Keratinocyte (primary cell): ENCODE data around the gene TMEM38B. TPM values are rescaled to one million over a fixed set of nuclear protein-coding genes. Genes with fewer than 3 reads are reported as not detected.

Experiments
- DNase-seq: peaks from one replicate; pipeline ENCODE4 v3.0.0-alpha.2; 2011; ENCODE audit warnings: low read depth, missing footprints, low spot score
- FAIRE-seq: peaks from 2 replicates; lab custom pipeline; 2011; peaks lifted over from hg19 to GRCh38; lab: Jason Lieb, UNC
- H2AFZ ChIP-seq: 2 replicates; pipeline ENCODE4 v1.6.0; 2012; ENCODE audit warnings: low read length, control low read depth, inconsistent platforms; ENCODE audit not compliant: control insufficient read depth
- H3K27ac ChIP-seq: 2 replicates; pipeline ENCODE4 v1.5.1; 2011; ENCODE audit warnings: low read length; ENCODE audit not compliant: control insufficient read depth, insufficient read depth
- H3K27me3 ChIP-seq: 3 replicates; pipeline ENCODE4 v1.6.0; 2011; ENCODE audit warnings: low read length; ENCODE audit not compliant: control insufficient read depth, insufficient read depth; ENCODE audit errors: extremely low read depth
- H3K36me3 ChIP-seq, 2 experiments: 2 replicates in 1 of 2; 3 replicates in 1 of 2; pipeline ENCODE4 v1.5.1; 2011; ENCODE audit warnings: low read length in 2 of 2, mild to moderate bottlenecking in 1 of 2; ENCODE audit not compliant: control insufficient read depth in 2 of 2, insufficient read depth in 2 of 2; ENCODE audit errors: extremely low read depth in 1 of 2
- H3K4me1 ChIP-seq: 3 replicates; pipeline ENCODE4 v1.5.1; 2011; ENCODE audit warnings: low read length; ENCODE audit not compliant: control insufficient read depth, insufficient read depth; ENCODE audit errors: extremely low read depth
- H3K4me2 ChIP-seq: 3 replicates; pipeline ENCODE4 v1.6.0; 2011; ENCODE audit warnings: low read depth, low read length; ENCODE audit not compliant: control insufficient read depth, insufficient read depth; ENCODE audit errors: extremely low read depth
- H3K4me3 ChIP-seq, 3 experiments: fragments of 200-600 bp in 1 of 3; sonication (generic) in 1 of 3; 2 replicates in 2 of 3; 3 replicates in 1 of 3; pipeline ENCODE4 v1.5.1; 2011 to 2016; ENCODE audit warnings: low read length in 3 of 3, mild to moderate bottlenecking in 3 of 3, control low read depth in 2 of 3, inconsistent platforms in 1 of 3, low read depth in 1 of 3, mixed read lengths in 1 of 3, mixed run types in 1 of 3, moderate library complexity in 1 of 3; ENCODE audit not compliant: control insufficient read depth in 2 of 3, insufficient read depth in 2 of 3; ENCODE audit errors: extremely low read depth in 1 of 3
- H3K79me2 ChIP-seq: 2 replicates; pipeline ENCODE4 v1.6.0; 2012; ENCODE audit warnings: low read length; ENCODE audit not compliant: control insufficient read depth, insufficient read depth
- H3K9ac ChIP-seq: 3 replicates; pipeline ENCODE4 v1.6.0; 2011; ENCODE audit warnings: low read length; ENCODE audit not compliant: control insufficient read depth, insufficient read depth; ENCODE audit errors: extremely low read depth
- H3K9me1 ChIP-seq: 3 replicates; pipeline ENCODE4 v1.6.0; 2011; ENCODE audit warnings: low read length; ENCODE audit not compliant: control insufficient read depth, insufficient read depth; ENCODE audit errors: extremely low read depth
- H3K9me3 ChIP-seq: 2 replicates; pipeline ENCODE4 v1.5.1; 2012; ENCODE audit warnings: low read depth, low read length; ENCODE audit not compliant: control insufficient read depth
- H4K20me1 ChIP-seq: 3 replicates; pipeline ENCODE4 v1.6.0; 2011; ENCODE audit warnings: low read length; ENCODE audit not compliant: control insufficient read depth, insufficient read depth; ENCODE audit errors: extremely low read depth
- CTCF ChIP-seq, 3 experiments: IDR thresholded peaks in 1 of 3; conservative IDR thresholded peaks in 1 of 3; optimal IDR thresholded peaks in 1 of 3; 2 replicates in 2 of 3; 3 replicates in 1 of 3; pipeline versions ENCODE3 to v1.5.1; 2011; ENCODE audit warnings: low read length in 3 of 3, mild to moderate bottlenecking in 3 of 3, moderate library complexity in 2 of 3, control low read depth in 1 of 3, inconsistent platforms in 1 of 3; ENCODE audit not compliant: insufficient read depth in 2 of 3; ENCODE audit errors: extremely low read depth in 1 of 3
- EZH2 ChIP-seq: IDR thresholded peaks from one replicate; pipeline ENCODE4 v1.6.1; 2012; ENCODE audit warnings: inconsistent platforms, mild to moderate bottlenecking, low read length, moderate library complexity
- dilution Hi-C: fragments of 300-500 bp; cut with MboI; formaldehyde crosslinking; loops from one replicate; pipeline ENCODE4 v1.7.0; 2020; ENCODE audit warnings: low sequenced_read_pairs; ENCODE audit not compliant: extremely low pct_ligation_motif_present
- polyA plus RNA-seq, 5 experiments: library from polyadenylated mRNA; depleted of rRNA in 3 of 5; stranded (reverse) in 3 of 5; stranded (forward) in 1 of 5; unstranded in 1 of 5; fragments of >200 nt; gene quantifications; 1 replicate in 1 of 5; 2 replicates in 3 of 5; 3 replicates in 1 of 5; pipeline versions ENCODE4 v1.2.1 to v1.2.3, GENCODE V29; 2011 to 2012; ENCODE audit warnings: missing spikeins in 2 of 5, low read depth in 1 of 5, low replicate concordance in 1 of 5

Gene TMEM38B
- polyA plus RNA-seq, 1 donor (not counting 4 experiments of a cell fraction or from before 2014, with no cell fraction given): 9.8 TPM

DNA sequence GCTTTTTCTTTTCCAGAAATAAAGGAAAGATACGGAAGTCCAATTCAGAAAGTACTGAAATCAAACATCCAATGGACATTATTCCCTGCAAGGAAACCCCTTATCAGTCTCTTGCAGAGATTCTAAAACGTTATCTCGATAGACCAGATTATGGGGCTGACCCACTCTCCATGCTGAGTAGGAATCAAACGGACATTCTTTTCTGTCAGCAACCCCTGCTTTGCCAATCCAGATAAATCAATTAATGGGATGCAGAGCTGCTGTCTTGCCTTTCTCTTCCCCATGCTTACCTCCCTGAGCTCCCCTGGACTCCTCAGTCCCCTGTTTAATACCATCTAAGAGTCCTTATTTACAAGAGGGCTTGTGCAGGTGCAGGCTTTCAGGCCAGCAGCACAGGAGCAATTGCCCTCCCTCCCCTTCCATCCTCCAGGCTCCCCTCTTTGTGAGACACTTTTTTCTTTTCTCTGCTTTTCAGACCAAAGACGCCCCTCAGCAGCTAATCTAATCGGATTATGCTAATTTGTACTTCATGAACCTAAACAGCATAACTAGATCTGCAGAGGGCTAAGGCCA is 17.9 kb upstream of the TMEM38B start:
- H3K9me1 ChIP-seq: no peaks in the 10 kb centered on the region
- TF ChIP-seq EZH2 (no peak), CTCF (optimal IDR thresholded peaks at IDR 0.05 in 1 of 3, IDR thresholded peaks at IDR 0.05 in 1 of 3, conservative IDR thresholded peaks at IDR 0.05 in 1 of 3; ENCODE audit: extremely low read depth in 1 of 3, insufficient read depth in 2 of 3, low read length in 3 of 3) (no peak)
- no peak overlapping the region for H3K4me3 ChIP-seq
- no peak overlapping the region for H3K4me2 ChIP-seq
- no peaks in the 10 kb centered on the region for H3K79me2 ChIP-seq
- H2AFZ ChIP-seq: no peak overlapping the region
- H3K27ac ChIP-seq: no peak overlapping the region
- dilution Hi-C loops: no loop called here
- no peaks in the 10 kb centered on the region for H3K27me3 ChIP-seq
- no peaks in the 10 kb centered on the region for H3K9me3 ChIP-seq
- no peaks in the 10 kb centered on the region for H4K20me1 ChIP-seq
- H3K36me3 ChIP-seq: no peaks in the 10 kb centered on the region
- FAIRE-seq (no peak), DNase-seq (no peak)
- no peaks in the 10 kb centered on the region for H3K4me1 ChIP-seq
- no peak overlapping the region for H3K9ac ChIP-seq

- Histone ChIP-seq H3K36me3 (no peaks in the 10 kb centered on the region), H2AFZ (no peak overlapping the region), H3K27me3 (no peaks in the 10 kb centered on the region), H3K27ac (no peak overlapping the region), H3K9me3 (no peaks in the 10 kb centered on the region), H4K20me1 (no peaks in the 10 kb centered on the region), H3K4me3 (no peak overlapping the region), H3K9me1 (no peaks in the 10 kb centered on the region), H3K4me2 (no peak overlapping the region), H3K79me2 (no peaks in the 10 kb centered on the region), H3K9ac (no peak overlapping the region), H3K4me1 (no peaks in the 10 kb centered on the region)
- no peak for FAIRE-seq
- dilution Hi-C loops: no loop called here
- no peak for TF ChIP-seq CTCF (optimal IDR thresholded peaks at IDR 0.05 in 1 of 3, IDR thresholded peaks at IDR 0.05 in 1 of 3, conservative IDR thresholded peaks at IDR 0.05 in 1 of 3; ENCODE audit: extremely low read depth in 1 of 3, insufficient read depth in 2 of 3, low read length in 3 of 3)
- TF ChIP-seq EZH2: no peak
- no peak for DNase-seq
These were observed 16.2 kb upstream of the TMEM38B start for GRCh38 chr9:105678163-105678562.
